Uterus (tissue), 4 donors: Measurements from ENCODE around the gene SBF2. TPM values are rescaled to one million over a fixed set of nuclear protein-coding genes. Genes with fewer than 3 reads are reported as not detected.
"Not testable (repeated sequence)": the region's sequence is repeated elsewhere in the genome, so short reads cannot be mapped to it uniquely, and the experiment has no call there.

ENCODE experiments used
- DNase-seq, 2 donors: peaks; one replicate each; pipeline ENCODE4 v3.0.0-alpha.2; 2019 to 2020
- H3K27ac ChIP-seq, 2 donors: fragments of 200-600 bp; sonication (generic); 1 replicate in 1 of 2; 2 replicates in 1 of 2; pipeline ENCODE4 v1.5.1; 2016 to 2018
- H3K27me3 ChIP-seq, 2 donors: fragments of 200-600 bp; sonication (generic); one replicate each; pipeline ENCODE4 v1.5.1; 2018 to 2019; ENCODE audit warnings: control low read depth in 1 of 2
- H3K36me3 ChIP-seq, 2 donors: fragments of 200-600 bp; sonication (generic); one replicate each; pipeline ENCODE4 v1.5.1; 2019; ENCODE audit warnings: control low read depth in 1 of 2
- H3K4me1 ChIP-seq, 2 donors: fragments of 200-600 bp; sonication (generic); one replicate each; pipeline ENCODE4 v1.5.1; 2018 to 2019; ENCODE audit warnings: control low read depth in 1 of 2
- H3K4me3 ChIP-seq, 2 donors: fragments of 200-600 bp; sonication (generic); 1 replicate in 1 of 2; 2 replicates in 1 of 2; pipeline ENCODE4 v1.5.1; 2018 to 2019; ENCODE audit warnings: mild to moderate bottlenecking in 1 of 2
- H3K9me3 ChIP-seq, 2 donors: fragments of 200-600 bp; sonication (generic); one replicate each; pipeline ENCODE4 v1.5.1; 2019; ENCODE audit warnings: control low read depth in 1 of 2
- CTCF ChIP-seq, 4 experiments: fragments of 200-600 bp in 2 of 4; fragments of 450-650 bp in 2 of 4; sonication (generic) in 2 of 4; IDR thresholded peaks; one replicate each; pipeline ENCODE4 v1.5.1; 2016 to 2019; ENCODE audit warnings: antibody characterized with exemption in 4 of 4, mild to moderate bottlenecking in 2 of 4, moderate library complexity in 1 of 4
- POLR2A ChIP-seq, 2 donors: fragments of 450-650 bp; IDR thresholded peaks; one replicate each; pipeline ENCODE4 v1.6.1; 2016; ENCODE audit warnings: antibody characterized with exemption in 2 of 2, mild to moderate bottlenecking in 1 of 2, moderate library complexity in 1 of 2
- intact Hi-C: fragments of 100-400 bp; cut with DNase I; formaldehyde crosslinking; loops from one replicate; pipeline ENCODE4 v1.15.1; 2023; ENCODE audit warnings: low total_unique reads
- total RNA-seq, 4 donors: library from RNA; depleted of rRNA in 3 of 4; stranded (reverse); fragments of >200 nt in 3 of 4; gene quantifications; one replicate each; pipeline versions ENCODE4 v1.1.0 to v1.2.4, GENCODE V29; 2014 to 2023
- donor health status: DM: yes; HTN: yes; CAD: no.

Gene SBF2
- total RNA-seq, 4 donors from 2014 or later = 45.0 to 202 (median 98.0) TPM

GRCh38 chr11:9905501-9905951 lies 388.5 kb downstream of the SBF2 start:
- intact Hi-C loops = no loop called here
- H3K9me3 ChIP-seq = no peaks in the 10 kb centered on the region
- peak overlapping the region in 1 of 2 donors; percentile 47 for H3K27ac ChIP-seq
- TF ChIP-seq CTCF (IDR thresholded peaks at IDR 0.05) (no peak), POLR2A (IDR thresholded peaks at IDR 0.05) (no peak)
- no peak overlapping the region for H3K4me3 ChIP-seq
- H3K4me1 ChIP-seq = no peaks in the 10 kb centered on the region
- no peak for DNase-seq
- no peaks in the 10 kb centered on the region for H3K36me3 ChIP-seq
- H3K27me3 ChIP-seq = no peaks in the 10 kb centered on the region

- H3K4me3 ChIP-seq = no peak overlapping the region
- TF ChIP-seq CTCF (IDR thresholded peaks at IDR 0.05) = no peak
- TF ChIP-seq POLR2A (IDR thresholded peaks at IDR 0.05) = no peak
- H3K36me3 ChIP-seq = no peaks in the 10 kb centered on the region
- no peaks in the 10 kb centered on the region for H3K27me3 ChIP-seq
- H3K4me1 ChIP-seq = no peaks in the 10 kb centered on the region
- no peaks in the 10 kb centered on the region for H3K9me3 ChIP-seq
- H3K27ac ChIP-seq = no peak overlapping the region
- DNase-seq = no peak
- intact Hi-C loops = no loop called here
Measured at GRCh38 chr11:9903579-9903978, 390.4 kb downstream of the SBF2 start.

GRCh38 chr11:9901943-9902342 lies 392.1 kb downstream of the SBF2 start:
- Histone ChIP-seq H3K27me3 (no peaks in the 10 kb centered on the region), H3K4me3 (no peak overlapping the region), H3K27ac (no peak overlapping the region), H3K4me1 (no peaks in the 10 kb centered on the region), H3K36me3 (no peaks in the 10 kb centered on the region), H3K9me3 (no peaks in the 10 kb centered on the region)
- intact Hi-C loops = no loop called here
- DNase-seq = no peak
- TF ChIP-seq POLR2A (IDR thresholded peaks at IDR 0.05) (no peak), CTCF (IDR thresholded peaks at IDR 0.05) (no peak)

- intact Hi-C loops, H3K4me1 ChIP-seq, H3K27me3 ChIP-seq, H3K27ac ChIP-seq, H3K4me3 ChIP-seq, H3K9me3 ChIP-seq, H3K36me3 ChIP-seq, DNase-seq: not testable (repeated sequence)
Measured at GRCh38 chr11:9900253-9900652, 393.8 kb downstream of the SBF2 start.

GRCh38 chr11:9899676-9900075 lies 394.3 kb downstream of the SBF2 start:
- H3K4me1 ChIP-seq = no peaks in the 10 kb centered on the region
- H3K4me3 ChIP-seq = no peak overlapping the region
- H3K9me3 ChIP-seq = no peaks in the 10 kb centered on the region
- H3K36me3 ChIP-seq = no peaks in the 10 kb centered on the region
- no peak for DNase-seq
- no peak overlapping the region for H3K27ac ChIP-seq
- TF ChIP-seq CTCF (IDR thresholded peaks at IDR 0.05) (no peak), POLR2A (IDR thresholded peaks at IDR 0.05) (no peak)
- no peaks in the 10 kb centered on the region for H3K27me3 ChIP-seq
- intact Hi-C loops = no loop called here

- TF ChIP-seq CTCF (IDR thresholded peaks at IDR 0.05) = no peak
- no peaks in the 10 kb centered on the region for H3K36me3 ChIP-seq
Measured at GRCh38 chr11:9896902-9897301, 397.1 kb downstream of the SBF2 start.

More at GRCh38 chr11:9896902-9897301, 397.1 kb downstream of the SBF2 start:
- Histone ChIP-seq H3K27me3 (no peaks in the 10 kb centered on the region), H3K27ac (no peak overlapping the region), H3K4me3 (no peak overlapping the region), H3K9me3 (no peaks in the 10 kb centered on the region), H3K4me1 (no peaks in the 10 kb centered on the region)
- intact Hi-C loops = no loop called here
- DNase-seq = no peak
